ENCODE measurements around the gene GJD2.

Gene GJD2

DNA sequence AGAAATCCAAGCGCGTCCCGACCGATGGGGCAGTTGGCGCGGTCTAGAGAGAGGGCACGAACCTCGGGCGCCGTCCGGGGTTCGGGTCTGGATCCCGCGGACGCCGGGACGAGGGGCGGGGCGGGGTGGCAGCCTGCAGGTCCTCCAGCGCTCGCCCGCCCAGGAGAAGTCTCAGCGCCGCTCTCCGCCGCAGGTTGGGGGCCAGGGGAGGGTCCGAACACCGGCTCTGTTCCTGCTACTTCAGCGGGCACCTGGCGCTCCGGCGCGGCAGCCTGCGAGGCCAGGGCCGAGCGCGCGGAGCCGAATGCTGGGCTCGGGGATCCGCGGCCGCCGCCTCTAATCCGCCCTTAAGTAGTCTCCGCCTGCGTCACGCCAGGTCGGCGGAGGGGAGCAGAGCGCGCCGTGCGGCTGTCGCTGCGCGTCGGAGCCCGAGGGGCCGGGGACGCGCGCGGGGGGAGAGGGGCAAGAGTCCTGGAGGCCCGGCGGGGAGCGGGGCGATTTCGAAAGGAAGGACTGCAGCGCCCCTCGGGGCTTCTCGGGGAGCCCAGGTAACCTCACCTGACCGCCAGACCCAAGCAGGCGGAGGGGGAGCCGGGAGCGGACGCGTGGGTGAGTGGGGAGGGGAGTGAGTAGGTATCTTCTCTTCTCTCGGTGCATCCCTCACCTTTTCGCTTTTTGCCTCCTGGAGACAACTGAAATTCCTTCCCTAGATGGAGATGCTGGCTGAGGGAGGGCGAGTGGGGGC is at the start of gene GJD2:
GJD2 (minus strand) TSS at position 325 of the 745 bp plus-strand sequence. CDS start 510 bp downstream, outside the sequence.
- no peak for DNase-seq

DNA sequence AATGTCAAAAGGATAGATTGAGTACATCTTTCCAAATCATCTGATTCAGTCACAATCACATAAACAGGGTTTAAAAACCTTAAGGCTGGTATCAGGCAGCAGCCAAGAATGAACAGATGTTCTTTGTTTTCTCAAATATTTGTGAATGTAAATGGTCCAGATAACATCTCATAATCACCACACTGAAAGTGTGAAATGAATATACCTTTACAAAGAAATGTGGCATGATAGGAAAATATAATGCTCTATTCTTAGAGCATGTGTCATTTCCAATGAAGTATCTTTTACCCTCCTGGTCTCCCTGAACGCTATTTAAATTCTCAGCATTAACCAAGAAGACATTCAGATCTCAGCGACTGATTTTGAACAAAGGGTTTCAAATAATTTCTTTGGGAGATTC is 49.3 kb upstream of the GJD2 start:
- DNase-seq = no peak

DNA sequence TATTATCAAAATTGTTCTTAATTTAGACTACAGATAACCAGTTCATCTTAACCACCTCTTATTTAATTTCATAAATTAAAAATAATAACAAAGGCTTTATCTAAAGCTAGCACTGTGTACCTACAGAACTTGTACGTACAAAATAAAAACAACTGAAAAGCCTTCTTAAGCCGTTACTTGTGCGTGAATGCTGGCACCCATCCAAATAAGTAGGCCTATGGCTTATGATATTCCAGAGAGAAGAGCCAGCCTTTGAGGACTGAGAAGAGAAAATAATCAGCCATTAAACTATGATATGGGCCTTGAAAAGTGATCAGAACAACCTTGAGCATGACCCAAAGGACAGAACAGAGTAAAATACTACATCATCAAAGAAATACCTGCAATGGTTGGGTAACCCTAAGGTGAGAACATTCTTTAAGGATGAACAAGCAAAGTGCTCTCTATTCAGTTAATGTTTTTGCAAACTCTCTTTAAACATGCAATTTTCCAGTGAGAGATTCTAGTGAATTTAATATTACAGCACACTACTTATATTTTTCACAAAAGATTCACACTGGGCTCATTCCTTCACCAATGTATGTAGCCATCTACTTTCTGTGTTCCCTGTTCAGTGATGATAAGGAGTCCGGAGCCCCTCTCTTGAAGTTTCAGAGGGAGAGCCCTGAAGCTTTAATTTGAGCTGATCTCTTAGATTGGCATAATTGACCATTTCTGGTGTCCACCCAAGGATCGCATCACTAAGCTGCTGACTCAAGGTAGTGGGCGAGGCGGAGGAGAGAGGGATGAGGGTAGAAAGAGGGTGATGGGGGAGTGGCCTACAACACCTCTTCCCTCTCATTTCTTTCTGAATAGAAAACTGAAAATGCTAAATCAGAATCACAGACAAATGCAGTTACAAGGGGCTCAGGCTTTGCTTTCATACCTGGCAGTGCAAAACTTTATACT is 48.3 kb upstream of the GJD2 start:
- DNase-seq = no peak

DNA sequence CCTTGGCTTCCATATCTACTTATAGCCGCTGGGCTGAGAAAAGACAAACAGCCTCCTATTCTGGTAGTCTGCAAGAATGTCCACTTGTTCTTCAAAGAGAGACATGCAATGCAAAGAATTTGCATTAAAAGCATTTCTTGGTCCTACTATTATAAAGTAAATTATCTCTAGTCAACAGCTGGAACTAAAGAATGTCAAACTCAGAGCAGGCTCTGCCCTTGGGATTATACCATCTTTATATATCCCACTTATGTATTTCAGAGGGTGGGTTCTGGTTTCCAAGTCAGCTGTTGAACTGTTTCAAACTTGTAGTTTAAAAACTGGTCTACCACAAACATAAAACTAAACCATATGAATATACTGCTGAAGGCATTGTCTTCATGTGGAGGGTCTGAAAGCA is 47.6 kb upstream of the GJD2 start:
- no peak for DNase-seq

DNA sequence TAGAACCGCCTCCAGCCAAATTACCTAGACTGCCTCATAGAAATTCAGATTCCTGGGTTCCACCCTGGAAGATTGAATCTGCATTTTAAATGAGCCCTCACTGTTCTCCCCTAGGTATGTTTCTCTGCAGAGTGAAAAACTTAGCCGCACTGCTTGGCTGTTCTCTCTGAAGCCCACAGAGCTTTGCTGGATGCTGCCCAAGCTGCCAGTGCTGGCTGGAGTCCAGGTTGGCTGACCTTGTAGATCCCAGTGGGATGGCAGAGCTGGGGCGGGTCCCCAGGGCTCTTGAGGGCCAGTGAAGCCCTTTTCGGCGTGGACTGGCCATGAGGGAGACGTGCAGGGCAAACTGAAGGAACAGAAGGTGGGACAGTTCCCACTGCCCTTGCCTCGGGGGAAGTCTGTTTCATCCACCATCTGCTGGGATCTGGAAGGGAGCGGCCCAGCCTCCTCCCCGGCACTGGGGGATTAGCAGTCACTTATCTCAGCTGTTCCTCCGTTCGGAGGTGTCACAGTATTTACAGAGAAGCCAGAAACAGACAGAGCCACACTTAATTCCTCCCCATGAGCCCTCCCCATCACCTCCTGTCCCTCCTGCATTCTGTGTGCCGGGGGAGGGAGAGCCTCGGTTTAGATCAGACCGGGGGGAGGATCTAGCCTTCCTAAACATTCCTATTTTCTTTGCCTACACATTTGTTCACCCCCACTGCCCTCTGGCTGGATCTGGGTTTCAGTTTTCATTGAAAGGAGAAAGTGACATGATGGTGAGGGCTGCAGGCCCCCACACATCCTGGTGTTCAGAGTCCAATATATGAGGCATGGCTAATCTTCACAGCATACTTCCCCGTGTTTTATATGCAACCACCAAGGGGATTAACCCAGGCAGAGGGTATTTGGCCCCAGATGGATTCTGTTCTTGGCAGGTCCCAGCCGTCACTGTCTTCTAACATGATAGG is 44.6 kb upstream of the GJD2 start:
- DNase-seq = no peak

DNA sequence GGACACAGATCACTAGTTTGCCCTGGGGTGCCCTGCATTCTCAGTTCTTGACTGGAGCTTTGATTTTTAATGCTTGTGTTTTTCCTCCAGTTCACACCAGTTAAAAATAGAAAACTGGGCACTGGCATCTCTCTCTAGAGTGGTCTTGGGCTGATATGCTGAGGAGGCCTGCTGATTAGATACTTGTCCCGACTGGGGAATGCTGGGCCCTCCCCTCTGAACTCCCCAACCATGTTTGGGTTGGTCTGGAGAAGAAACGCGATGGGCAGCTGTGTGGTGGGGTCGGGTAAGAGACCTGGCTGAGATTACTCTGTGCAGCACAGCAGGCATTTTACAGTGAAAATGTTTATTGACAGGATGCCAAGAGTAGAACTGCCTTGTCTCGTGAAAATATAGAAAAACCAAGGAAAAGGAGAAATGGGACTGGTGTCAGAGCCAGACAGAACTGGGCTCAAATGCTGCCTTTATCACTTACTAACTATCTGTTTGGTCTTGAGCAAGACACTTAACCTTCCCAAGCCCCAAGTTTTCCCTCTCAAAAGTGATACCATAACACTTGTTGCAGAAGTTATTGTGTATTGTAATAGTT is 42.1 kb upstream of the GJD2 start:
- DNase-seq = no peak

DNA sequence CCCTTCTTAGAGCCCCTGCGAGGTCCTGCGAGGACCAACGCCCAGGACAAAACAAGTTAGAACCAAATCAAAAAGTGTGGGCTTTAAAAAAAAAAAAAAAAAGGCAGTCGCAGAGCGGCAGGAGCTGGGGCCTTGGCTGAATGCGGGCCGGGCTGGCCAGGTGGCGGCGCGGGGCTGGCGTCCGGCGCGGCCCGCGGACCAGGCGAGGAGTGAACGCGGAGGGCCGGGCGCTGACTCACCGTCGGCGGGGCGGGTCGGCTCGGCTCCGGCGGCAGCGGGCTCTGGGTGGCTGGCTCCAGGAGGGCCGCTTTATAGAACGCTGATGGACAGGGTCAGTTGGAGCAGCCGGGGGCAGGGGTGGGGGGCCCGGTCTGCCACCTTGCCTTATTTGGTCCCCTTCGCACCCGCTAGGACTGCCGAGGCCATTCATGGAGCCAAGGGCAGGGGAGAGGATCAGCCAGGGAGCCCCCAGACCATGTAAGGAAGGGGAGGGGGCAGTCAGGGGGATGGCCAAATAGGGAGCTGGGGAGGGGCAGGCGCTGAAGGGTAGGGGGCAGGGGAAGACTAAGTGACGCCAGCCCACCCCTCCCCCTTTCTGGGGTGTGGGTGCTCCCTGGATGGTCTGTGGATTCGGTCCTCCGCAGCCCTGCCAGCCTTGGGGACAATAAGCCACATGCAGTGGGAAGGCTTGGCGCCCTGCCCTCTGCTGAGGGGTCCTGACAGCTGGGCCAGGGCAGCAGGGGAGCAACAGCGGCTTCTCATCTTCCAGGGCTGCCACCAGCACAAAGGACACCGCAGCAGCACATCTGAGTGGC is 40.7 kb upstream of the GJD2 start, which contains the start of gene ACTC1:
ACTC1 (minus strand) TSS at position 283 of the 815 bp plus-strand sequence. CDS start 741 bp downstream, outside the sequence.
- DNase-seq = no peak

DNA sequence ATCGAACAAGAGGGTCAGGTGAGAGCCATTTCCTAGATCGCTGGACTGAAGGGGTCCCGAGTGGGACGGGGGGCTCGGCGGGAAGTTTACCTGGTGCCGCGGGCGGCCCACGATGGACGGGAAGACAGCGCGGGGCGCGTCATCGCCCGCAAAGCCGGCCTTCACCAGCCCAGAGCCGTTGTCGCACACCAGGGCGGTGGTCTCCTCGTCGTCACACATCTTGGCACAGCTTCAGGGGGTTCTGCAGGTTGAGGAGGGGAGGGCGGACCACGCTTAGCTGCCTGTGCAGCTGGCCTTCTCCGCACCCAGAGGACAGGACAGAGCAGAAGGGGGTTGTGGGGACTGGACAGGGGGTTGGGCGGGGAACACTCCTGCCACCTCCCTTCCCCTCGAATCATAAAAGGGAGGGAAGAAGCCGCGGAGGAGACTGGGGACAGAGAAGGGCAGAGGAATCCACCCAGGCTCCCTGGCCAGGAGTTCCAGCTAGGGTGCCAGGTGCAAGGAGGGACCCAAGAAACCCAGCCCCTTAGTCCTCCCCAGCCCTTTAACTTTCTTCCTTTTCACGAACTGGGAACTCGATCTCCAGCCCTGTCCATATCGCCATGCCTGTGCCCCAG is 39.9 kb upstream of the GJD2 start:
- no peak for DNase-seq

DNA sequence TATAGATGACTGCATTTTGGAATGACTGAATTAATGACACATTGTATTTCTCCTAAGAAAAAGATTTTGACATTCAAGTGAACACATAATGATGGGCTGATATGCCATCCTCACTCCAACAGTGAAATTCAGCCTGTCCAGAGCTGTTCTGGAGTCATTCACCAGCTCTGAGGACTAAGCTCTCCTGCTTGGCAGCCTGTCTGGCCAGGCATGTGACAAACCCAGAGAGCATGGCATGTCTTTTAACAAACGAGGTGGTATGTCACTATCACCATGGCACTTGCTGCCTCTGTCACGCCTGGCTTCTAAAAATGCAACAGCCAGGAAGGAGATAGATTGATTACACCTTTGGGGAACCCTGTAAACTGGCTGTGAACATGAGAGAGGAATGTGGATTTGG is 39.1 kb upstream of the GJD2 start:
- DNase-seq = no peak

DNA sequence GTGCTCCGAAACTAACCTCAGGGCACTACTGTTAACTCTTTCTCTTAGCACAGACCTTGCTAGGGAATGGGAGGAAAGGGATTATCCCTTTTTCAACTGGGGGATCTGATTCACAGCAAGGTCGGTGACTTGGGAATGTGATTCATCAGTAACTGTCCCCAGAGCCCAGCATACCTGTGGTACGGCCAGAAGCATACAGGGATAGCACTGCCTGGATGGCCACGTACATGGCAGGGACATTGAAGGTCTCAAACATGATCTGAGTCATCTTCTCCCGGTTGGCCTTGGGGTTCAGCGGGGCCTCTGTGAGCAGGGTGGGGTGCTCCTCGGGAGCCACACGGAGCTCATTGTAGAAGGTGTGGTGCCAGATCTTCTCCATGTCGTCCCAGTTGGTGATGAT is 38.3 kb upstream of the GJD2 start:
- no peak for DNase-seq

DNA sequence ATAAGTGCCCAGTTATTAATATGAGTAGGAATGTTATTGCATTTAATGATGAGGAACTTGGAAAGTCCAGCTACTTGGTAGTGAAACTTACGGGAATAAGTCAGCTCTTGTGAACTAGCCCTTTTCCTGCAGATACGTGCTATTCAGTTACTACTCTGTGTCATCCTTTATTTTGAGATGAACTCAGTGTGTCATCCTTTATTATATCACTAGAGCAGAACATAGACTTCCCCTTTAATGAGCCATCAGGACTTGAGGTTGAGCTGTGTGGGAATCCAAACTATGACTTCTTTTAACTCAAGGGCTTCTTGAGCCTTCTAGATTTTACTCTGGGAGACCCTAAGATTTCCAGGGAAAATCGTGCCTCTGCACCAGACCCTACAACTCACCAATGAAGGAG is 36.9 kb upstream of the GJD2 start:
- no peak for DNase-seq

DNA sequence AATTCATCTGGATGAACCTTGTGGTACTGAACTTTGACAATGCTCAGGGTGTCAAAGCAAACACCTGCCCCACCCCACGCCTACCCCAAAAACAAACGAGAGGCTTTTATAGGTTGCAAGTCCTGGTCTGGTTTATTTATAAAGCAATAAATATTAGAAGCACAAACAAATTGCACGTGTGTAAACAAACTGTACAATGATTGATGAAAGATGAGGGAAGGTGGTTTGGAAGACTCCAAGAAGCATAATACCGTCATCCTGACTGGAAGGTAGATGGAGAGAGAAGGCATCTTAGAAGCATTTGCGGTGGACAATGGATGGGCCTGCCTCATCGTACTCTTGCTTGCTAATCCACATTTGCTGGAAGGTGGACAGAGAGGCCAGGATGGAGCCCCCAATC is 35.3 kb upstream of the GJD2 start:
- no peak for DNase-seq

DNA sequence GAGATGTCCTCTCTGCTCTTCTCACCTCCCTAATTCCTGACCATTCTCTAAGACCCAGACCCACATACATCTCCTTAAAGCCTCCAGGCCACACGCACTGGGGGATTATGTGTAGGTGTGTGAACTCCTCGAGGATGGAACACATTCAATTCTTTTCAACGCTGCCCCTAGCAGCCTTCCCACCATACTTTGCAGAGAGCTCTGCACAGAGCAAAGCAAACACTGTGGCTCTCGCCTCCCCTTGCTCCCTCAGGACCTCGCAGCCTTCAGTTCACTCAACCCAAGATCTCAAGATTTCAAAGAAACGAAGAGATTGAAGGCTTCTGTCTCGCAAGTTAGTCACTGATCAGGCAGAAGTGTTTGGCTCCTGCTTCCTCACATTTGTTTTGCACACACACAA is 34.5 kb upstream of the GJD2 start:
- DNase-seq = no peak

DNA sequence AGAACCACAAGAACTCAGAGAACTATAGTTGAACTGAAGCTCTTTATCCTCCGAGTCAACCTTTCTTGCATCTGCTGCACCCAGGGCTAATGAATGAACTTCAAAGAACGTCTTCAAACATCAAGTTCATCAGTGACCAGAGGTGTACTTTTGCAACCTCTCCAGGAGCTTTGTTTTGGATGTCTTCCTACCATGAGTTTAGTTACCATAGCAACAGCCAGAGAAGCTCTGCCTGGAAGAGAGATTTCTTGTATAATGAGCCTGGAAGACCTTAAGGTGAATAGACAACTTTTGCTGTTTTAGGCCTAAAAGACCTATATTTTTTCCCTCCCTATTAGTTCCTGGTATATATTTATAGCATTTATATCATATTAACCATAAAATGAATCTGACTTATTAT is 31.4 kb upstream of the GJD2 start:
- no peak for DNase-seq

DNA sequence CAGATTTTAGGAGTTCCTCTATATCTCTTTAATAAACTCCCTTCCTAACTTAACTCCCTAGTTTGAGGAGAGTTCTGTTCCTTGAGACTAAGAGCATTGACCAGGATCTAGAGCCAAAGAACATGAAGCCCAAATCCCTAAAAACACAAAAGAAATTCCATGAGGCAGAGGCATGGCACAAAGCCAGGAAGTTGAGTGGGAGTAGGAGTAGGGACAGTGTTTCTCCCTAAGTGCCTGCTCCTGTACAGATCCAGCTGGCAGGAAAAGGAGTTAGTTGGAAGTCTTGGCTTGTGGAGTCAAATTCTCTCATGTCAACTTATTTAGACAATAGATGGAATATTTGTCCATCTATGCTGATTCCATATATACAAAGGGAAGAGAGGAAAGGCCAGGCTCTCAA is 29.2 kb upstream of the GJD2 start:
- DNase-seq = no peak

DNA sequence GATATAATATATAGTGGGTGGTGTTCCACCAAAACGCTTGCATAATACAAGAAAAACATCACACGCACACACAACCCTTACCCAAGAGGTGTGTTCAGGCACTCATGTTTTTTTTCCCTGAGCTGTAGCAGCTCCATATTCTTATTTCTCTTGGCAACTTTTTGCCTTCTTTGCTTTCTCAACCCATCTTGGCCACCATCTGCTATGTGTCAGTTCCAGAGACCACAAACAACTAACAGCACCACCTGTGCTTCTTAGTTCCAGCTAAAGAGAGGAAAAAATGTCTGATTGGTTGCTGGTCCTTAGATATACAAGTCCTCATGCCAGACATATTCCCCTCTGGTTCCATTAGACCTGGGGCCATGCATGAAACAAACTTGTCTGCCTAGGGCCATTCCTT is 28.6 kb upstream of the GJD2 start:
- no peak for DNase-seq

DNA sequence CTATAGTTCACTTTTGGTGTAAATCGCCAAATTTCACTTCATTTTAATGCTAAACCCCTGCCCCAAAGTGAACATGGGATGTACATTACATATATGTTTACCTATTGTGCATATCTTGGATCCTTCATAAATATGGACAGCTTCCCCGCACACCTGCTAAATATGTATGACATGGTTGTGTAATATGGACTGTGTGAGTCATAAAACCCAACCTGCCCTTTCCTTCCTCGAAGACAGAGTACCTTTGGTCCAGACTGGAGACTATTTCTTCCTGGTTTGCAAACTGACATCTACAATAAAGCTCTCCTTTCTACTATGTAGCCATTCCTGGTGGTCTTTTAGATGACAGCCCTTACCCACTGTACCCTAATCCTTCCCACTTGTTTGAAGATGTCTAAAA is 28.1 kb upstream of the GJD2 start:
- no peak for DNase-seq

DNA sequence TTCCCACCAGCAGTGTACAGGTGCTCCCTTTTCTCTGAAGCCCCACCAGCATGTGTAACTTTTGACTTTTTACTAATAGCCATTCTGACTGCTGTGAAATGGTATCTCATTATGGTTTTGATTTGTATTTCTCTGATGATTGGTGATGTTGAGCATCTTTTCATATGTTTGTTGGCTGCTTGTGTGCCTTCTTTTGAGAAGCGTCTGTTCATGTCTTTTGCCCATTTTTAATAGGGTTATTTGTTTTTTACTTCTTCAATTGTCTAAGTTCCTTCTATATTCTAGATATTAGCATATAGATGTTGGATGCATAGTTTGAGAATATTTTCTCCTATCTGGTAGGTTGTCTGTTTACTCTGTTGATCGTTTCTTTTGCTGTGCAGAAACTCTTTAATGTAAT is 25.9 kb upstream of the GJD2 start:
- no peak for DNase-seq

DNA sequence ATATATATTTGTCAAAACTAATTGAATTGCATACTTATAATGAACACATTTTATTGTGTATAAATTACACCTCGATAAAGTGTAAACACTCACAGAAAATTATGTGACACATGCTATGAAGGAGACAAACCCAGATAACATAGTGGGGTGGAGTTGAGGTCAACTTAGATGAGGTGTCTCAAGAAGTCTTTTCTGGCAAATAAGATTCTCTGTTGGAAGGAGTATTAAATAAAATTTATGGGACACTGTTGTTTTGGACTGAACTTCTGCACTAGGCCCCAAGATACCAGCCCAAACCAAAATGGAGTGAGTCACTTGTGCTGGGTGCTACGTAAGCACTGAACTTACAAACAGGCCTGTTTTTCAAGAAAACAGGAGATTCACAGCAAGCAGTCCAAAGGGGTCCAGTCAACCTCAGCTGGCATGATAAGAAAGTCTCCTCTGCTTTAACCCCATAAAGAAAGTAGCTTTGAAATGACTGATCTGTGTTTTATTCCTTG is 21.9 kb upstream of the GJD2 start:
- no peak for DNase-seq

DNA sequence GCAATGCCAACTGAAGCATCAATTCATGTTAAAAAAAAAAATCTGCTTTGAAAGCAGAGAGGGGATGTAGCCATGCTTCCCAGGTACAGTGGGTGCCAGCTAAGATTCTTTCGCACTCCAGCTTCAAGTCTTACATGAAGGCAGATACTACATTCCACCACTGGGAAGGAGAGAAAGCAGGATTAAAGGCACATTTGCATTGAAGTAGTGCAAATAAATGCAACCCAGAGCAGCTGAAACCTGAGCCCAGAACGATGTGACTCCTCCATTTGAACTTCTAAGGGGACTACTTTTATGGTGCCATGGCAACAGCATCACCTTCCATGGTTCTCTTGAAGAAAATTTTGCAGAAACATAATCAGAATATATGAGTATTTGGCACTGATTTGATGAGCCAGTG is 19.1 kb upstream of the GJD2 start:
- no peak for DNase-seq

DNA sequence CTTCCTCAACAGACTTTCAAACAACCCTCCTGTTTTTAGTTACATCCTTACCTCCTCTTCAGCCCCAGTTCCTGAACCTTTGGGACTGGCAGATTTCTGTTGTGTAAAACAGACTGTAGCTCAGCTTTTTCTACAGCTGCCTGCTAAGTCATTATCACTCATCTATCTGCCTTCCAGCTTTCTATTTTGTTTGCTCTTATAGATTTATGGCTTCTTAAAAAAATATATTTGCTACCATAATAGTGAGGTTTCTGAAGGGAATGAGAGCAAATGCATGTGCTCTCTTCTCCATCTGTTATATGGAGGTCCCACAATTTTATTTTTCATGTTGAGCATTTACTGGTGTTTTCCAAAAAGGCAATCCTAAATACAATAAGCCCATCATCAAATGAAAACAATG is 18.2 kb upstream of the GJD2 start:
- no peak for DNase-seq

All from activated CD8-positive, alpha-beta memory T cell treated with anti-CD3 and anti-CD28 coated beads for 24 hours (primary cell).